DMS 273 treated with DMSO at 0.1 percent for 48 hours (cell line): ENCODE results near the gene AHR.

ENCODE experiments used
- DNase-seq: peaks from one replicate; lab custom pipeline; 2025; lab: John Stamatoyannopoulos, UW

Gene AHR

DNA sequence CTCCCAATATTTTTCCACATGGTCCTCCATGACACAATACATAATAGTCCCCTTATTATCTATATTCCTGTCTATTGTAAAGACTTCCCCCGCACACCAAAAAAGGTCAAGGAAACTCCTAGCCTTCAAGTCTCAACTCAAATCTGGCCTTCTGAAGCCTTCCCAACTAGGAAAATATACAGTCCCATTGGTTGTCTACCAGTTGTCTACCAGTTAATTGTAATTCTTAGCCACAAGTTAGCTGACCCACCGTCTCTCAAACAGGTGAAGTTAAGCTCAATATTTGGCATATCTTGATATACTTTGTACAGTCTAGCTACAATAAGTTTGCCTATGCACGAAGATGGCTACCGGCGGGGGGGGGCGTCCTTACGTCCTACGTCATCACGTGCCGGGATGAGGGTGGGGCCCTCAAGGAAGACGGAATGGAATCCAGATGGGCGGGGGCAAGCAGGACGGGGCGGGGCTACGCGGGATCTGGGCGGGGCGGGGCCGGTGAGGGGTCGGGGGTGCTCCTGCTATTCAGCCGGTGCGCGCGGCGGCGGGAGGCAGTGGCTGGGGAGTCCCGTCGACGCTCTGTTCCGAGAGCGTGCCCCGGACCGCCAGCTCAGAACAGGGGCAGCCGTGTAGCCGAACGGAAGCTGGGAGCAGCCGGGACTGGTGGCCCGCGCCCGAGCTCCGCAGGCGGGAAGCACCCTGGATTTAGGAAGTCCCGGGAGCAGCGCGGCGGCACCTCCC is at the start of gene AHR:
AHR (plus strand) TSS at position 551 of the 738 bp plus-strand sequence. CDS start 613 bp downstream, outside the sequence.
- DNase-seq = peak; percentile 54

DNA sequence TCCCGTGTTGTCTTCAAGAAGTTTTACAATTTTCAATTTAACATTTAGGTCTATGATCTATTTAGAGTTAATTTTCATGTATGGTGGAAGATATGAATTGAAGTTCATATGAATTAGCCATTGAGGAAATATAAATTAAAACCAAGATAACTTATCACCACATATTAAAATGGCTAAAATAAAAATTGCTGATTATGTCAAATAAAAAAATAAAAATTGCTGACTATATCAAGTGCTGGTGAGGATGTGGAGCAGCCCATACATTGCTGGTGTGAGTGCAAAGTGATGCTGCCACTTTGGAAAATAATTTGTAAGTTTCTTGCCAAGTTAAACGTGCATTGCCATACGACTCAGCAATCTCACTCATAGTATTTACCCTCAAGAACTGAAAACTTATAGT is 44.6 kb upstream of the AHR start:
- no peak for DNase-seq

DNA sequence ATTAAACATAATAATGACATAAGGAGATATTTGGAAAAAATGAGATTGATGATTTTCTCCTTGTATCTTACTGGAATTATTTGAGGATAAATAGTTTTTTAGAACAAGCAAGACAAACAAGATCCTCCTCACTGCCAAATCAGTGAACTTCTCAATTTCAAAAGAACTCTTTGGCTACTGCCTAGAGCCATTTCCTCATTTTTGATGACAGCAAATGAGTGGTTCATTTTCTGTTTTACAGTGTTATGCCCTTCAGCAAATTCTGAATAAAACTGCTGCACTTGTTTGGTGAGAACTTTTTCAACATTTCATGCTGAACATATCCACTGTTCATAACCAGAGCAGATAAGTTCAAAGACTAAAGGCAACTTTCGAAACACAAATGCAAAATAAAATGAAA is 42.5 kb upstream of the AHR start:
- DNase-seq = no peak

DNA sequence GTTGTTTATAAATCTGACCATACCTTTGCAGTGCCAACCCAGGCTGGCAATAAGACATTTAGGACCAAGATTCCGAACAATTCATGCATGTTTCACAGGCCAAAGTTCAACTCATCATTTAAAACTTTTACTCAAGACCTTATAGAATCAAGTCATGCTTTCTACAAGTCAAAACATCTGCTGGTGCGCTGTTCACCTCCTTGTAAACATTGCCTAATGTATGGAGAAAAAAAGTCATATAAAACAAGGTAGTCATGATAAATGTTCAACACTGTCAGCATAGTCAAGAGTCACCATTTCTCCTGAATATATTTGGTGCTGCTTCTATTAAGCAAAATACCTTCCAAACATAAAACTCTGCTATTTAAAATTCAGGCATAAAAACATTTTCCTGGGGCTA is 42.1 kb upstream of the AHR start:
- no peak for DNase-seq

DNA sequence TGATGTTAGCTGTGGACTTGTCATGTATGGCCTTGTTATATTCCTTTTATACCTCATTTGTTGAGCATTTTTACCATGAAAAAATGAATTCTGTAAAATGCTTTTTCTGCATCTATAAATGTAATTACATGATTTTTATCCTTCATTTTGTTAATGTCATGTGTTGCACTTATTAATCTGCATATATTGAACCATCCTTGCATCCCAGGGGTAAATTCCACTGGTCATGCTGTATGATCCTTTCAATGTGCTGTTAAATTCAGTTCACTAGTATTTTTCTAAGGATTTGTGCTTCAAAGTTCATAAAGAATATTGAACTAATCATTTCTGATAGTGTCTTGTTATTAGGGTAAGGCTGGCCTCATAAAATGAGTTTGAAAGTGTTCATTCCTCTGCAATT is 31.9 kb upstream of the AHR start:
- DNase-seq = no peak

DNA sequence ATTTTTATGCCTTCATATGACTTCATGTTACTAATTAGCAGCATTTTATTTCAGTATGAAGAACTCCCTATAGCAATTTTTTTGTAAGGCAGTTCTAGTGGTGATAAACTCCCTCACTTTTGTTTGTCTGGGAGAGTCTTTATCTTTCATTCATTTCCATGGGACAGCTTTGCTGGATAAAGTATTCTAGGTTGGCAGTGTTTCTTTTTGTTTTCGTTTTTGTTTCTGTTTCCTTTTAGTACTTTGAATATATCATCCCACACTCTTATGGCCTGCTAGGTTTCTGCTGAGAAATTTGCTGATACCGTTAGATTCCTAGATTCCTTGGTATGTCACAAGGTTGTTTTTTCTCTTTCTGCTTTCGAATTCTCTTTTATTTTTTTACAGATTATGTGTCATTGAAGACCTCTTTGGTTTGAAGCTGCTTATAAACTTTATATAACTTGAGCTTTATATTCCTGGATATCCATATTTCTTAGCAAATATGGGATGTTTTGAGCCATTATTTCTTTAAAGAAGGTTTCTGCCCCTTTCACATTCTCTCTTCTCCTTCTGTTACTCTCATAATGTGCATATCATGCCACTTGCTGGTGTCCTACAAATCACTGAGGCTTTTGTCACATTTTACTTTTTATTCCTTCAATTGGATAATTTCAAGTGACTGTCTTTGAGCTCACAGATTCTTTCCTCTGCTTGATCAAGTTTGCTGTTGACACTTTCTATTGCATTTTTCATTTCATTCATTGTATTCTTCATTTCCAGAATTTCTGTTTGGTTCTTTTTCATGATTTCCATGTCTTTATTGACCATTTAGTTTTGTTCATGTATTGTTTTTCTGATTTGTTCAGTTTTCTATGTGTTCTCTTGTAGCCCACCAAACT is 28.9 kb upstream of the AHR start:
- no peak for DNase-seq

DNA sequence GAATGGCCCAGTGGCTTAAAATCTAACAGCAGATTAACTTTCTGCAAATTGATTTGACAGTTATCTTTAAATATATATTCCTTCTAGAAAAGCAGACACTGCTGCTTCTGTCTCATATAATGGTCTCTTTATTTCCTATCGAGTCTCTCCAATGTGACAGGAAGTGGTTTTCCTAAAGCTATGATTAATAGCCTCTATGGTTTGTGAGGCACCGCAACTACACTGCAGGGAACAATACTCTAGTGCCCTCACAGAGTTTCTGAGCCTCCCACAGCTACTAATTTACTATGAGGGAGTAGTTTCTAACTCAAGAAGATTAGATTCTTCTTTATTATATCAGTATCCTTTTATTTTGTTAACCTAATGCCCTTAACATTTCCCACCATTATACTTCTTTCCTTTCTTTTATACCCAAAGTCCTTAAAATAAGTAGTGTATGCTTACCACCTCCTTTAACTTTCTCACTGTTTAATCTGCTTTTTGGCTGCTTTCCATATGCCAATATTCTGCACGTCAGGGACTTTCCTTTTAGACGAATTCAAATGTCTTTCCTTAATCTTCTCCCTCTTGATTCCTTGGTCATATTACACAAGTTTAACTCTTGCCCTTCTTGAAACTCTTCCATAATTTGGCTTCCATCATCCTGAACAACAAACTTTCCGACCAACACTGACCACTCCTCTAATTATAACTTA is 23.8 kb upstream of the AHR start:
- DNase-seq = no peak

DNA sequence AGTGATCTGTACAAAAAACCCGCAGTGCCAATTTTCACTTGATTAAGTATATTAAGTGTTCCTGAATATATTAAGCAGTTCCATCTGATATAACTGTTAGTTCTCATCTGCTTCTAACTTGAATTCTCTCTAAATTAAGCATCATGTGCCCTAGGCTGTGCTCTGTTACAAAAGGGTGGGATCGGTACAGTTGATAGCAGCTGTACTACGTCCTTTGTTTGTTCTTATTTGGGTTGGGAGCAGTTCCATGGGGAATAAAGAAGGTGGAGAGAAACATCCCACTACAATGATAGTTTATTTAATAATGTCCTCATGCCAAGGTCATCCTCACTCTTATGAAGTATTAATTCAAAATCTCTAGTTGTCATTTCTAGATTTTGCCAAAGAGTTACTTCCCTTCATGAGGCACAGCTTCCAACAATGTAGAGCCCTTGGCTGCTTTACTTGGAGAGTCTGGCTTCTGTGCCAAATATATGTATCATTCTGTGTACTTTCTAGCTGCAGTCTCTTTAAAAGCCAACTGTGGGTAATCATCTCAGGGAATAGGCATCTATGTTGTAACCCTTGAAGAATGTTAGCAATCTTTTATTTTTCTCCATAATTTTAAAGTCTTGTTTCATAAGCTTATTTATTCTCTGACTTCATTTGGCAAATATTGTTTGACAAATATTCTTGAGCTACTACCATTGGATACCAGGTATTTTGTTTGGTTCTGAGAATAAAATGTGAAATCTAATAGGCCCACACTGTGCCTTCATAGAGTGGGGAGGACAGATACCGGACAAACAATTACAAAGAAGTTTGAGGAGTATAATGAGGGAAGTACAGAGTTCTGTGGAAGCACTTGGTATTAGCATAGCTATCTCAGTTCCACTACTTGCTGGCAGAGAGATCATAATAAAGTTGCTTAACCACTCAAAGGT is 22.4 kb upstream of the AHR start:
- no peak for DNase-seq

DNA sequence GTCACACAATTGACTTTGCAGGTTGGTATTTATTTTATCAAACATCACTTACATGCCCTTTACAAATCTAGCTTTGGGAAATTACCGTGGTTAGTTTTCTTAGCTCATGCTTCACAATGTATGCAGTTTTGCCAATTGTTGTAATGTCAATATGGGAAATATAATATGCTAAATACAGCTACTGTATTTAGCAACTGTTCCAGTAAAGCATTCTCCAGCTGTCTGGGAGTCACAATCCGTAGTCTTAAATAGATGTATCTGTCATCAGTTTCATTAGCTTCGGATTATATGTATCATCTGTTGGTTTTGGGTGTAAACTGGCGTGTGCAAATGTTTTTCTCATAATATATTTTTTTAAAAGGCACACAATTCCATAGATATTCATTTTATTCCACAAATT is 19.4 kb upstream of the AHR start:
- DNase-seq = no peak

DNA sequence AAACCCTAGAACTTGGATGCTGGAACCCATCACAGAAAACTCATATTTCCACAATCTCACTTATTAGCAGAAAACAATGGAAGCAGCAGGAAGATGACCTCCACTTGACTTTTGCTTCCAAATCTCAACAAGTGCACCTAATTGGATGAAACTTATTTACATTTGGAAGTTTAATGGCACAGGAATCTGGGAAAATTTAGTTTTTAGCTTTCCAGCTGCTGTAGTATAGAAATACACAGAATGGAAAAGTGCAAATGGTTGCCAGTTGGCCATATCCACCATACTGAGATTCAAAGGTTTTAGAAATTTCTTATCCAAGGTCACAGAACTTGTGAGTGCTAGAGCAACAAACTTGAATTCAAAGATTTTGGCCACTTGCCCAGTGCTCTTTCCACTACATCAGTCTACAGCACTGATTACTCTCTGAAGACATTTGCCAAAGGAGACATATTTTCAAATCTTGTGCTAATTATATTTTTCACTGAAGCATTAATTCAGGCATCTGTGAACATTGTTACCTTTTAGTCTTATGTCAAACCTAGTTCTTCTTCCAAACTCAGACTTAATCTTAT is 9.3 kb upstream of the AHR start:
- no peak for DNase-seq

DNA sequence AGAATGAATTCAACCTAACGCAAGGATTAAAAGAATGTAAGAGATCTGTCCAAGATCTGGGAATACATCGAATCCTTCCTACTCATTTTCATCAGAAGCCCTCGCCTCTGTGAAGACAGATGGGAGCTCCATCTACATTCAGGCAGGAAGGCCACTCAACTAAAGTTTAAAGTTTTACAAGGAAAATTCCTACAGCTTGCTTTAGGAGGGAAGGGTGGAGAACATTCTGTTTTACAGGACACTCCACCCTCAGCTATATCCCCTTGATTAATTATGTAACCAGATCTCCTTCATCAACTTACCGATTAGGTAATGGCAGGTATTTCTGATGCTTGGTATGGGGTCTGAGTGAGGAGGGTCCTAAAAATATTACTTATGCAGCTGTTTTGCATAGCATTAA is 5.6 kb upstream of the AHR start:
- DNase-seq = no peak

DNA sequence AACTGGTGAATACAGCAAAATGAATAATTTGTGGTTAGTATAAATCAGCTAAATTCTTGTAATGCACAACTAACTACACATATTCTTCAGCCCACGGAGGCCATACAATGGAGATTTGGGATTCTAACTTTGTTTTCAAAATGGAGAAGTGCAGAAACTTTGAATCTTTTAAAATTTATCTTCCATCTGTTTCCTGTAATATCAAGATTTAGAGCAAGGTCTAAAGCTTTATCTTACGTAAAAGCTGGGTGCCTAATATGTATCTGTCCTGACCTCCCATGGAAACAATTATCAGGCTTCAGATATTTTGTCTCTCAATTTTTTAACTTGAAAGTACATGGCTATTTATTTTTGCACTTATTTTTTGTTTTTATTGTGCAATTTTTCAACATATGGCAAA is 5.0 kb upstream of the AHR start:
- no peak for DNase-seq

DNA sequence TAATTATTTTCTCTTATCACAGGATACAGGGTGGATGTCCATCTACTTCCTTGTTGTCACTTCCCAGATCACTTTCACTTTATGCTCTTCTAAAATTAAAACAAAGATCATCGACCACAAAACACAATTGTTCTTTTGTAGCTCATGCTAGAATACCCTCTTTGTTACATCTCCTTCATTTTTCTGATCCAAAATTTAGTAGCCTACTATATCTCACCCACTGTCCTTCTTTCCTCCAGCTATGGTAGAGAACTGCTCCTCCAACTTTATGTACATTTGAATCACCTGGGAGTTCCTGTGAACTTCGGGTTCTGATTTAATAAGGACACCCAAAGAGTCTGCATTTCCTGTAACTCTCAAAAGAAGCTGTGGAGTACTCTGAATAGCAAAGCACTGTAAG is 1.2 kb upstream of the AHR start:
- DNase-seq = no peak

DNA sequence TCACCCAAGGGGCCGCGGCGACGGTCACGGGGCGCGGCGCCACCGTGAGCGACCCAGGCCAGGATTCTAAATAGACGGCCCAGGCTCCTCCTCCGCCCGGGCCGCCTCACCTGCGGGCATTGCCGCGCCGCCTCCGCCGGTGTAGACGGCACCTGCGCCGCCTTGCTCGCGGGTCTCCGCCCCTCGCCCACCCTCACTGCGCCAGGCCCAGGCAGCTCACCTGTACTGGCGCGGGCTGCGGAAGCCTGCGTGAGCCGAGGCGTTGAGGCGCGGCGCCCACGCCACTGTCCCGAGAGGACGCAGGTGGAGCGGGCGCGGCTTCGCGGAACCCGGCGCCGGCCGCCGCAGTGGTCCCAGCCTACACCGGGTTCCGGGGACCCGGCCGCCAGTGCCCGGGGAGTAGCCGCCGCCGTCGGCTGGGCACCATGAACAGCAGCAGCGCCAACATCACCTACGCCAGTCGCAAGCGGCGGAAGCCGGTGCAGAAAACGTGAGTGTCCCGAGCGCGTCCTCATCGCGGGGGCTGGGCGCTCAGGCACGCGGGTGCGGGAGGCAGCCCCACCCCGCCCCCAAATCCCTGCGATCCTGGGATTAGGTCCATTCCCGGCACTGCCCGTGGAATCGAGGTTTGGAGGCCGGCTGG is 509 bp downstream of the AHR start:
- DNase-seq = no peak

DNA sequence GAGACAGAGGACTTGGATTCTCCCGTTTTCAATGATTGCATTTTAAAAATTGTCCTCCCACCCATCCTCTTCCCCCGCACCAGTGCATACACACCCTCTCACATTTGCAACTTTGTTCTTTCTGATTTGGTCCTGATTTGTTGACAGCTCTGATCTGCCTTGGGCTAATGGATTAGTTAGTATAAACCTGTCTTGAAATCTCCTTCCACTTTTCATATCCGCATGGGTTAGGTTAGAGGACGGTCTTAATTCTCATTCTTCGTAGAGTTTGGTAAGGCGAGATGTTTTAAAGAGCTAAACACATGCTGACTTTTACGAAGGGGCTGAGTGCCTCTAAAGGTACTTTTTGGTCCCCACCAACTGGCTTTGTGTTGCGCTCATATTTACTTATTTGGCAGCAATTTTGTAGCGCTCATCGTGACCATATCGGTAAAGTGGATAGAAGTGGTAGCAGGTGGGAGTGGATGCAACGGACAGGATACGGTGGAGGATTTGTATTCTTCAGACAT is 1.1 kb downstream of the AHR start:
- DNase-seq = no peak

DNA sequence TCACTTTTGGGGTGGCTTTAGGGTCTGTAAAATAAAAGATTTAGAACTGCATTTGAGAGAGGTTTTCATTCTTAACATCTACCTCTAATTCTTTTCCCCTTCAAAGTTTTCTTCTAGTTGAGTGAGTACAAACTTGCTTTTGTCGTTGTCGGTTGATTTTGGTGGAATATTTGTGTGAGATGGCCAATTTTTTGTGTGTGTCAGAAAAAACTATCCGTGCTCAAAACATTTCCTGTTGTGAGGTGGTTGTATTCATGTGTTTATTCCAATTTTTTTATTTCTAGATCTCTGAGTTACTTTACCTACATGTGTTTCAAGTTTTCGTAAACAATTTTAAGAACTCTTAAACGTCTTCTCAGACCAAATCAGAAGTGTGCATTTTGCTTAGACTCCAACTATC is 1.6 kb downstream of the AHR start:
- DNase-seq = no peak

DNA sequence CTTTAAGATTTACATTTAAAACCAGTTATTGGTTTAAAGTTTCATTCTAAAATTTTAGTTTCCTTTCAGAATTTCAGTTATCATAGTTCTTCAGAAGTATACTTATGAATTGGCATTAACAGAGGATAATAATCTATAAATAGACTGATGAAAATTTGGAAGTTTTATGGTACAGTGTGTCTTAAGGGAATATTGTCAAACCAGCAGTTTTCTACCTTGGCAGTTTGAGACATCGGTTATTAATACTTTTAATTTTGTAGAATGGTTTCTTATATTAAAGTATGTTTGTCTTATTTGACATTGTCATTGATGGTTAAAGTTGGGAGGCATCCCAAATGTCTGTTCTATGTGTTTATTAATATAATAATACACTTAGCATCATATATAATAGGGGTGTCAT is 2.0 kb downstream of the AHR start:
- no peak for DNase-seq

DNA sequence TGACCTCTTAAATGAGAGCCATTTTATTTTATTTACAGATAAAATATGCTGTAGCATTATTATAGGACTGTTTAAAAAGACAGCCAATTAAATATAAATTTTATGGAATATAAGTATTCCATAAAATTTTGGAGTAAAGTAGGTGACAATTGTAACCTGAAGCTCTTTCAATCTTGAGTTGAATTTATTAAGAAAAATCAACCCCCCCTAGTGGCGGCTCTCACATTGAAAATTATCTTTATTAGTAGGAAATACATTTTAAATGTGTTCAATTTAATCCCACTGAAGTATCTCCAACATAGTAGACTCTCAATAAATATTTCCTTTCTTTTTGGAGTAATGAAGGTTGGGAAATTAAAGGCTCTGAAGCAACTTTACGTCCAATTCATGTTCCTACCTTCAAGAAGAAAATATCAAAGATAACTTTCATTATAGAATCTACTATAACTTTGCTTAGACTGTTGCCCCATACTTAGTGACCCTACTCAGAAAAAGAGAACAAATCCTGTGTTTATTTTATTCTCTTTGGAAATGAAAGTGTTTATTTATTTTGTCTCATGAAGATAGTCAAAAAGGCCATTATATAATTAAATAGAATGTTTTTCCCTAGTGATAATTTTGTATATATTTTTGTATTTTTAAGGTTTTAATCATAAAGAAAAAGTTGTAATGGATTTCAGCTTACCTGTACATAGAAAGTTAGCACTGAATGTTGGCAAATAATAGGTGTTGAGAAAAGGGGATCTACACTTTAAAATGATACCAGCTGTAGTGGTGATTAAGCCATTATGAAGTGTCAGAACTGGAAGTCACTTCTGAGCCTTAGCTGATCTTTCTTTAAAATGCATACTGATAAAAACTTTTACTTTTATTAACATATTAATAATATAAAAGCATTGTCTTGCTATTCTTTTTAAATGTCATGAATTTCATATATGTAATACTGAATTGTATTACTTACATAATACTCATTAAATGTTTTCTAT is 3.3 kb downstream of the AHR start:
- no peak for DNase-seq

DNA sequence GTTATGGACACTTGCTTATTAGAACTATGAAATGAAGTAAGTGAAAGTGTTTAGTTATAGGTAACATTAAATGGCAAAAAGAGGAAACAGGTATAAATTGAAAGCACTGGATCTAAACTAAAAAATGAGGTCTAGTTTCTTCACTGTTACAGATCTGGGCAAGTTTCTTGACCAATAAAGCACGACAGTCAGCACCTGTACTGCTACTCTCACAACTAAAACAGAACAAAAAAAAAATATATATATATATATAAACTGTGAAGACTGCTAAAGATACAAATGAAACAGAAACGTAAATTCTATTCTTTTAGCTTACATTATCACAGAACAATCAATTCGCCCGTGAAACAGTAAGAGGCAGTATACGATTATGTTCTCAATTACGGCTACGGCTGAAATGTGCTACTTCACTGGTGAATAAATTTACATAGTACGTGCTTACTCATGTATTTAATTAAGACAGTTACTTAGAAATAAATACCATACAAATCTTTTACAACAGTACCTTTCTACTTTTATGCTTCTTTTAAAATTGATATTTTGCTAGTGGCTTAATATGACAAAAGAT is 4.2 kb downstream of the AHR start:
- DNase-seq = no peak
